ENCODE results near the gene TMEM263. TPM values are rescaled to one million over a fixed set of nuclear protein-coding genes. Genes with fewer than 3 reads are reported as not detected.
"Not testable (repeated sequence)": the region's sequence is repeated elsewhere in the genome, so short reads cannot be mapped to it uniquely, and the experiment has no call there.

Gene TMEM263
- total RNA-seq, 1 donor from 2014 or later = 37.6 TPM

GRCh38 chr12:106917503-106917902 is 38.2 kb upstream of the TMEM263 start:
- H3K27ac Mint-ChIP-seq = no peak overlapping the region
- peaks cover 2% of the 10 kb centered on the region for H3K4me1 Mint-ChIP-seq (ENCODE audit: low read depth)
- DNase-seq (ENCODE audit: low spot score, unreplicated experiment) = no peak
- H3K27me3 Mint-ChIP-seq = no peaks in the 10 kb centered on the region
- no peaks in the 10 kb centered on the region for H3K9me3 Mint-ChIP-seq (ENCODE audit: low read depth)
- H3K4me3 Mint-ChIP-seq (ENCODE audit: low read depth) = no peak overlapping the region
- no peaks in the 10 kb centered on the region for H3K36me3 Mint-ChIP-seq (ENCODE audit: insufficient read depth)
- no peak for TF ChIP-seq CTCF (IDR thresholded peaks at IDR 0.05; ENCODE audit: unreplicated experiment)

- DNase-seq (ENCODE audit: low spot score, unreplicated experiment) = no peak
- Mint-ChIP-seq H3K4me1 (ENCODE audit: low read depth) (peaks cover 2% of the 10 kb centered on the region), H3K9me3 (ENCODE audit: low read depth) (peaks cover 7% of the 10 kb centered on the region), H3K27me3 (no peaks in the 10 kb centered on the region), H3K36me3 (ENCODE audit: insufficient read depth) (no peaks in the 10 kb centered on the region), H3K4me3 (ENCODE audit: low read depth) (no peak overlapping the region), H3K27ac (no peak overlapping the region)
- TF ChIP-seq CTCF (IDR thresholded peaks at IDR 0.05; ENCODE audit: unreplicated experiment) = peak; percentile 73
Measured at GRCh38 chr12:106918746-106919145, 37.0 kb upstream of the TMEM263 start.

- H3K4me1 Mint-ChIP-seq (ENCODE audit: low read depth) = peaks cover 2% of the 10 kb centered on the region
- DNase-seq (ENCODE audit: low spot score, unreplicated experiment) = no peak
- no peaks in the 10 kb centered on the region for H3K36me3 Mint-ChIP-seq (ENCODE audit: insufficient read depth)
- no peaks in the 10 kb centered on the region for H3K27me3 Mint-ChIP-seq
- peak; percentile 87 for TF ChIP-seq CTCF (IDR thresholded peaks at IDR 0.05; ENCODE audit: unreplicated experiment)
- H3K4me3 Mint-ChIP-seq (ENCODE audit: low read depth) = no peak overlapping the region
- H3K9me3 Mint-ChIP-seq (ENCODE audit: low read depth) = peaks cover 11% of the 10 kb centered on the region
- H3K27ac Mint-ChIP-seq = no peak overlapping the region
Measured at GRCh38 chr12:106919910-106920544, 35.7 kb upstream of the TMEM263 start.

GRCh38 chr12:106921976-106922375 is 33.7 kb upstream of the TMEM263 start:
- H3K36me3 Mint-ChIP-seq (ENCODE audit: insufficient read depth); DNase-seq (ENCODE audit: low spot score, unreplicated experiment); H3K4me3 Mint-ChIP-seq (ENCODE audit: low read depth); H3K27me3 Mint-ChIP-seq; H3K27ac Mint-ChIP-seq; H3K4me1 Mint-ChIP-seq (ENCODE audit: low read depth): not testable (repeated sequence)
- peaks cover 11% of the 10 kb centered on the region for H3K9me3 Mint-ChIP-seq (ENCODE audit: low read depth)

- not testable (repeated sequence) for H3K4me3 Mint-ChIP-seq (ENCODE audit: low read depth); H3K27ac Mint-ChIP-seq; H3K36me3 Mint-ChIP-seq (ENCODE audit: insufficient read depth); H3K4me1 Mint-ChIP-seq (ENCODE audit: low read depth); H3K27me3 Mint-ChIP-seq; DNase-seq (ENCODE audit: low spot score, unreplicated experiment)
- peaks cover 11% of the 10 kb centered on the region for H3K9me3 Mint-ChIP-seq (ENCODE audit: low read depth)
Measured at GRCh38 chr12:106923594-106923993, 32.1 kb upstream of the TMEM263 start.

- Mint-ChIP-seq H3K27me3 (no peaks in the 10 kb centered on the region), H3K9me3 (ENCODE audit: low read depth) (peaks cover 11% of the 10 kb centered on the region), H3K36me3 (ENCODE audit: insufficient read depth) (no peaks in the 10 kb centered on the region), H3K4me1 (ENCODE audit: low read depth) (no peaks in the 10 kb centered on the region), H3K4me3 (ENCODE audit: low read depth) (no peak overlapping the region), H3K27ac (no peak overlapping the region)
- DNase-seq (ENCODE audit: low spot score, unreplicated experiment) = no peak
- no peak for TF ChIP-seq CTCF (IDR thresholded peaks at IDR 0.05; ENCODE audit: unreplicated experiment)
Measured at GRCh38 chr12:106924268-106924861, 31.3 kb upstream of the TMEM263 start.
